Measurements from ENCODE around the gene TCF15. TPM values are rescaled to one million over a fixed set of nuclear protein-coding genes. Genes with fewer than 3 reads are reported as not detected.

Gene TCF15
- total and polyA plus RNA-seq, 2 of the 13 experiments (the other 11 are each of a cell fraction or from before 2014, with no cell fraction given), result not detected

- TF ChIP-seq SKIL (CRISPR knock-in tag; IDR thresholded peaks at IDR 0.05; ENCODE audit: borderline replicate concordance) (0 out of 2 replicates have a peak, but pooled peaks have one; percentile 46), SALL1 (CRISPR knock-in tag; IDR thresholded peaks at IDR 0.05) (no peak), ZBTB46 (CRISPR knock-in tag; IDR thresholded peaks at IDR 0.05; ENCODE audit: borderline replicate concordance) (no peak), SAFB2 (CRISPR knock-in tag; IDR thresholded peaks at IDR 0.05; ENCODE audit: borderline replicate concordance, low read depth) (no peak; the same call in 1 of the 2 replicates), ZNF292 (CRISPR knock-in tag; IDR thresholded peaks at IDR 0.05; ENCODE audit: borderline replicate concordance, low read depth) (no peak), MIER2 (CRISPR knock-in tag; IDR thresholded peaks at IDR 0.05) (no peak), CBX2 (IDR thresholded peaks at IDR 0.05; ENCODE audit: low read depth, low read length) (no peak), CBX2 (CRISPR knock-in tag; IDR thresholded peaks at IDR 0.05; ENCODE audit: low read depth) (no peak), ZNF460 (CRISPR knock-in tag; IDR thresholded peaks at IDR 0.05; ENCODE audit: borderline replicate concordance) (no peak), HOXA7 (CRISPR knock-in tag; IDR thresholded peaks at IDR 0.05) (no peak), THAP11 (CRISPR knock-in tag; IDR thresholded peaks at IDR 0.05) (no peak), ZNF30 (CRISPR knock-in tag; IDR thresholded peaks at IDR 0.05) (no peak), SMARCE1 (IDR thresholded peaks at IDR 0.05; ENCODE audit: borderline replicate concordance) (no peak), ZNF446 (CRISPR knock-in tag; IDR thresholded peaks at IDR 0.05) (no peak), HIVEP1 (CRISPR knock-in tag; IDR thresholded peaks at IDR 0.05) (no peak), TCF7L2 (IDR thresholded peaks at IDR 0.05; ENCODE audit: low read depth, low read length) (no peak), JDP2 (CRISPR knock-in tag; IDR thresholded peaks at IDR 0.05; ENCODE audit: borderline replicate concordance) (no peak), HOXA5 (CRISPR knock-in tag; IDR thresholded peaks at IDR 0.05) (no peak)
- TF ChIP-seq, protein P1, sequence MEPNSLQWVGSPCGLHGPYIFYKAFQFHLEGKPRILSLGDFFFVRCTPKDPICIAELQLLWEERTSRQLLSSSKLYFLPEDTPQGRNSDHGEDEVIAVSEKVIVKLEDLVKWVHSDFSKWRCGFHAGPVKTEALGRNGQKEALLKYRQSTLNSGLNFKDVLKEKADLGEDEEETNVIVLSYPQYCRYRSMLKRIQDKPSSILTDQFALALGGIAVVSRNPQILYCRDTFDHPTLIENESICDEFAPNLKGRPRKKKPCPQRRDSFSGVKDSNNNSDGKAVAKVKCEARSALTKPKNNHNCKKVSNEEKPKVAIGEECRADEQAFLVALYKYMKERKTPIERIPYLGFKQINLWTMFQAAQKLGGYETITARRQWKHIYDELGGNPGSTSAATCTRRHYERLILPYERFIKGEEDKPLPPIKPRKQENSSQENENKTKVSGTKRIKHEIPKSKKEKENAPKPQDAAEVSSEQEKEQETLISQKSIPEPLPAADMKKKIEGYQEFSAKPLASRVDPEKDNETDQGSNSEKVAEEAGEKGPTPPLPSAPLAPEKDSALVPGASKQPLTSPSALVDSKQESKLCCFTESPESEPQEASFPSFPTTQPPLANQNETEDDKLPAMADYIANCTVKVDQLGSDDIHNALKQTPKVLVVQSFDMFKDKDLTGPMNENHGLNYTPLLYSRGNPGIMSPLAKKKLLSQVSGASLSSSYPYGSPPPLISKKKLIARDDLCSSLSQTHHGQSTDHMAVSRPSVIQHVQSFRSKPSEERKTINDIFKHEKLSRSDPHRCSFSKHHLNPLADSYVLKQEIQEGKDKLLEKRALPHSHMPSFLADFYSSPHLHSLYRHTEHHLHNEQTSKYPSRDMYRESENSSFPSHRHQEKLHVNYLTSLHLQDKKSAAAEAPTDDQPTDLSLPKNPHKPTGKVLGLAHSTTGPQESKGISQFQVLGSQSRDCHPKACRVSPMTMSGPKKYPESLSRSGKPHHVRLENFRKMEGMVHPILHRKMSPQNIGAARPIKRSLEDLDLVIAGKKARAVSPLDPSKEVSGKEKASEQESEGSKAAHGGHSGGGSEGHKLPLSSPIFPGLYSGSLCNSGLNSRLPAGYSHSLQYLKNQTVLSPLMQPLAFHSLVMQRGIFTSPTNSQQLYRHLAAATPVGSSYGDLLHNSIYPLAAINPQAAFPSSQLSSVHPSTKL (CRISPR knock-in tag; IDR thresholded peaks at IDR 0.05), result no peak
- TF ChIP-seq, protein P2, sequence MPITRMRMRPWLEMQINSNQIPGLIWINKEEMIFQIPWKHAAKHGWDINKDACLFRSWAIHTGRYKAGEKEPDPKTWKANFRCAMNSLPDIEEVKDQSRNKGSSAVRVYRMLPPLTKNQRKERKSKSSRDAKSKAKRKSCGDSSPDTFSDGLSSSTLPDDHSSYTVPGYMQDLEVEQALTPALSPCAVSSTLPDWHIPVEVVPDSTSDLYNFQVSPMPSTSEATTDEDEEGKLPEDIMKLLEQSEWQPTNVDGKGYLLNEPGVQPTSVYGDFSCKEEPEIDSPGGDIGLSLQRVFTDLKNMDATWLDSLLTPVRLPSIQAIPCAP (CRISPR knock-in tag; IDR thresholded peaks at IDR 0.05; ENCODE audit: low read depth), result 0 out of 2 replicates have a peak, but pooled peaks have one; percentile 10
- TF ChIP-seq, protein P3, sequence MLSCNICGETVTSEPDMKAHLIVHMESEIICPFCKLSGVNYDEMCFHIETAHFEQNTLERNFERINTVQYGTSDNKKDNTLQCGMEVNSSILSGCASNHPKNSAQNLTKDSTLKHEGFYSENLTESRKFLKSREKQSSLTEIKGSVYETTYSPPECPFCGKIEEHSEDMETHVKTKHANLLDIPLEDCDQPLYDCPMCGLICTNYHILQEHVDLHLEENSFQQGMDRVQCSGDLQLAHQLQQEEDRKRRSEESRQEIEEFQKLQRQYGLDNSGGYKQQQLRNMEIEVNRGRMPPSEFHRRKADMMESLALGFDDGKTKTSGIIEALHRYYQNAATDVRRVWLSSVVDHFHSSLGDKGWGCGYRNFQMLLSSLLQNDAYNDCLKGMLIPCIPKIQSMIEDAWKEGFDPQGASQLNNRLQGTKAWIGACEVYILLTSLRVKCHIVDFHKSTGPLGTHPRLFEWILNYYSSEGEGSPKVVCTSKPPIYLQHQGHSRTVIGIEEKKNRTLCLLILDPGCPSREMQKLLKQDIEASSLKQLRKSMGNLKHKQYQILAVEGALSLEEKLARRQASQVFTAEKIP (CRISPR knock-in tag; IDR thresholded peaks at IDR 0.05; ENCODE audit: borderline replicate concordance), result no peak
Measured at GRCh38 chr20:652615-653109, 42.6 kb upstream of the TCF15 start (continued).

Measured in HepG2 (cell line).